NT2/D1 (cell line): ENCODE results near the gene NPSR1.

Experiments used
- DNase-seq: peaks from one replicate; pipeline ENCODE4 v3.0.0-alpha.2; 2011; ENCODE audit warnings: low read depth, low spot score
- H3K27me3 ChIP-seq: 2 replicates; pipeline ENCODE4 v1.6.0; 2011; ENCODE audit warnings: mild to moderate bottlenecking; ENCODE audit not compliant: insufficient read length, insufficient read depth
- H3K36me3 ChIP-seq: 2 replicates; pipeline ENCODE4 v1.6.1; 2011; ENCODE audit warnings: mild to moderate bottlenecking, low read length, mixed read lengths; ENCODE audit not compliant: insufficient read depth, insufficient read length
- H3K4me1 ChIP-seq: 2 replicates; pipeline ENCODE4 v1.5.1; 2011; ENCODE audit not compliant: insufficient read depth, insufficient read length
- H3K4me3 ChIP-seq: 2 replicates; pipeline ENCODE4 v1.5.1; 2011; ENCODE audit warnings: low read depth; ENCODE audit not compliant: insufficient read length
- H3K9ac ChIP-seq: 2 replicates; pipeline ENCODE4 v1.6.0; 2011; ENCODE audit warnings: low read depth; ENCODE audit not compliant: insufficient read length
- H3K9me3 ChIP-seq: 2 replicates; pipeline ENCODE4 v1.5.1; 2011; ENCODE audit warnings: mild to moderate bottlenecking, low read length; ENCODE audit not compliant: insufficient read depth
- SUZ12 ChIP-seq: IDR thresholded peaks from 2 replicates; pipeline ENCODE4 v1.6.1; 2011; ENCODE audit not compliant: insufficient read length, insufficient read depth; ENCODE audit errors: extremely low read depth
- YY1 ChIP-seq: IDR thresholded peaks from 2 replicates; pipeline ENCODE4 v1.6.1; 2011; ENCODE audit not compliant: insufficient read length, insufficient read depth
- ZNF274 ChIP-seq: IDR thresholded peaks from 2 replicates; pipeline ENCODE4 v1.6.1; 2011; ENCODE audit warnings: mild to moderate bottlenecking, low read depth, low read length

The NPSR1 gene

DNA sequence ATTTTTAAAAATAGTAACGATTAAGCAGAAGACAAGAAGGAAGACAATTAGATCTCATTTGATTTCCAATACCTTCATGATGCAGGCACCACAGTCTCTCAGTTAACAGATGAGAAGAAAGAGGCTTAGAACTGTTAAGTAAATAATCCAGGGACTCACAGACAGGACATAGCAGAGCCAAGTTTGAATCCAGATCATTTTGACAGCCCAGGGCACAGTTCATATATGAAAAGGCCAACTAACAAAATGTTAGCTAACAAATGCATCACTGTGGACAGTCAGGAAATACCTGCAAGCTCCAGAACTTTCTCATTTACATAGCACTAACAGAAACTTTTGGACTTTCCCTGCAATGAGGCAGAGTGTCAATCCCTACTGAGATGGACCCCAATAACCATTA is 4.2 kb upstream of the NPSR1 start:
- Histone ChIP-seq H3K4me1 (no peaks in the 10 kb centered on the region), H3K9ac (no peak overlapping the region), H3K27me3 (no peaks in the 10 kb centered on the region), H3K9me3 (no peaks in the 10 kb centered on the region), H3K4me3 (no peak overlapping the region), H3K36me3 (no peaks in the 10 kb centered on the region)
- no peak for DNase-seq
- TF ChIP-seq SUZ12 (no peak), ZNF274 (no peak), YY1 (no peak)

- DNase-seq = peak; percentile 46
- no peak overlapping the region for H3K4me3 ChIP-seq
- H3K36me3 ChIP-seq = no peaks in the 10 kb centered on the region
- H3K27me3 ChIP-seq = peaks cover under 1% of the 10 kb centered on the region
- H3K4me1 ChIP-seq = no peaks in the 10 kb centered on the region
- TF ChIP-seq SUZ12 (no peak), ZNF274 (no peak), YY1 (no peak)
- H3K9ac ChIP-seq = no peak overlapping the region
- H3K9me3 ChIP-seq = no peaks in the 10 kb centered on the region
Observed at GRCh38 chr7:34655384-34655783, 2.6 kb upstream of the NPSR1 start.

- TF ChIP-seq SUZ12 = no peak
- no peak for TF ChIP-seq ZNF274
Observed at GRCh38 chr7:34656041-34656440, 2.0 kb upstream of the NPSR1 start.

DNA sequence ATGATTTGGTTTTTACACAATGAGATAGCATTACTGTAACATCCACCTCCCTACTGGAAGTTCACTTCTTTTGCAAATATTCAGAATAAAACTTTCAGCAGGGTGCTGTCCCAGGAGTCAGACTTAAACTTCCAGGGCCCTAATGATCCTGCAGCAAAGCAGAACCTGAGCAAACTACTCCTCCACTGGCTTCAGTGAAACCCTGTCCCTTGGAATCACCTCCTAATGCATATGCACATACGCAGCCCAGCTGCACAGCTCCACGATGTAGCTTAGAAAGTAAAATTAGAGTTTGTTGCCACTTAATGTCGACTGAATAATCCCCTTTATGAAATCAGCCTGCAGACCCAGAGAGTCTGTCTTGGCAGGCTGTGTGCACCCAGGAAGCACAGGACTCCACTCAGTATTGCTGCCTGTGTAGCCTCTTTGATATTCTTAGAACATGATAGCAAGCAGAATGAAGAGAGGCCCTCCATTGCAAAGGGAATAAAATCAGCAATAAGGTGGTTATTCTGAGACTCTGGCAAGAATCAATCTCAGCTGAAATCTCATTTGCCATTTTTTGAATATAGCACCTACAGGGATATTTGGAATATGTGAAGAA is 1.6 kb downstream of the NPSR1 start:
- H3K36me3 ChIP-seq = no peaks in the 10 kb centered on the region
- H3K4me1 ChIP-seq = no peaks in the 10 kb centered on the region
- no peak overlapping the region for H3K9ac ChIP-seq
- DNase-seq = no peak
- TF ChIP-seq YY1 (no peak), SUZ12 (no peak), ZNF274 (no peak)
- no peaks in the 10 kb centered on the region for H3K9me3 ChIP-seq
- H3K4me3 ChIP-seq = no peak overlapping the region
- H3K27me3 ChIP-seq = peaks cover 14% of the 10 kb centered on the region

More at GRCh38 chr7:34656041-34656440, 2.0 kb upstream of the NPSR1 start:
- Histone ChIP-seq H3K4me1 (no peaks in the 10 kb centered on the region), H3K4me3 (no peak overlapping the region), H3K27me3 (peaks cover 5% of the 10 kb centered on the region), H3K9me3 (no peaks in the 10 kb centered on the region), H3K9ac (no peak overlapping the region), H3K36me3 (no peaks in the 10 kb centered on the region)
- no peak for DNase-seq

- no peak for TF ChIP-seq YY1
- TF ChIP-seq ZNF274 = no peak
- no peak for TF ChIP-seq SUZ12
- Histone ChIP-seq H3K9me3 (no peaks in the 10 kb centered on the region), H3K36me3 (no peaks in the 10 kb centered on the region), H3K27me3 (peaks cover 17% of the 10 kb centered on the region), H3K4me3 (no peak overlapping the region), H3K4me1 (no peaks in the 10 kb centered on the region), H3K9ac (no peak overlapping the region)
- no peak for DNase-seq
Observed at GRCh38 chr7:34662058-34662708, 4.2 kb downstream of the NPSR1 start.

DNA sequence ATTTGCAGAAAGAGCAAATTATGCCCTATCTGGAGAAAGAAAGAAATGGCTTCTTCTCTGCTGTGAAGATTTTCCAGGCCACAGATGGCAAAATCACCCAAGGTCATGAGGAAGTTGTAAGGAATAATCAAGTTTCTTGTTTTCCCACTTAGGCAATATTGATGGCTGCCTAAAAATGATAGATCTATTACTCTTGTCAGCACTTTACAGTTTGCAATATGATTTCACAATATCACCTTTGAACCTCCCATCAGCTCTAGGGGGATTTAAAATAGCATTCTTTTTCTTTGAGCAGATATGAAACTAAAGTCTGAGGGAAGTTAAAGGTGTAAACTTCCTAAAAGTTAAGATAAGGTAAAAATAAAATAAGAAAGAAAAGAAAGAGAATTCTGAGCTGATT is 6.7 kb downstream of the NPSR1 start:
- Histone ChIP-seq H3K4me1 (no peaks in the 10 kb centered on the region), H3K4me3 (no peak overlapping the region), H3K9ac (no peak overlapping the region), H3K27me3 (peaks cover 17% of the 10 kb centered on the region), H3K36me3 (no peaks in the 10 kb centered on the region), H3K9me3 (no peaks in the 10 kb centered on the region)
- TF ChIP-seq SUZ12 (no peak), YY1 (no peak), ZNF274 (no peak)
- no peak for DNase-seq

DNA sequence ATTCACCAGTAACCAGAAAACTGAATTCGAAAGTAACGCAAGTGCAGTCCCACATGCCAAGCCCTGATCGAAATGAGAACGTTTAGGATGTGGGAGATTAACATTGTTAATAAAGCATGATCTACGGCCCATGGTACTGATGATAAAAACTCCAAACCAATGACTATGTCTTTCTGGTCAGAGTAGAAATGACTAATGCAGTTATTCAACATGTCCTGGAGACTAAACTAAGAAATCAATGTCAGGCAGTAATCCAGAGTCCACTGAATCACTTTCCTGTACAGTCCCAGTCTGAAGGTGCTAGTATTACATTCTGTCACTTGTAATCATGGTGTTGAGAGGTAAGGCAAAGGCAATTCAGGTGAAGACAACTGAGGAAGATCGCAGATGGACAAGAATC is 14.4 kb downstream of the NPSR1 start:
- Histone ChIP-seq H3K4me1 (no peaks in the 10 kb centered on the region), H3K9me3 (no peaks in the 10 kb centered on the region), H3K4me3 (no peak overlapping the region), H3K36me3 (no peaks in the 10 kb centered on the region), H3K9ac (no peak overlapping the region), H3K27me3 (no peaks in the 10 kb centered on the region)
- no peak for DNase-seq
- no peak for TF ChIP-seq YY1
- no peak for TF ChIP-seq SUZ12
- TF ChIP-seq ZNF274 = no peak
